ENCODE results near the gene COL25A1. TPM values are rescaled to one million over a fixed set of nuclear protein-coding genes. Genes with fewer than 3 reads are reported as not detected.
"Not testable (repeated sequence)": the region's sequence is repeated elsewhere in the genome, so short reads cannot be mapped to it uniquely, and the experiment has no call there.

COL25A1 gene
- total RNA-seq, 1 donor from 2014 or later: 5.6 TPM

- no peaks in the 10 kb centered on the region for H3K36me3 ChIP-seq
- no peak overlapping the region for H3K4me3 ChIP-seq
- DNase-seq (ENCODE audit: low spot score in 2 of 2): no peak
- intact Hi-C loops (cut with DNase I): no loop called here
- TF ChIP-seq CTCF (IDR thresholded peaks at IDR 0.05): no peak
- H3K4me1 ChIP-seq: no peaks in the 10 kb centered on the region
- H3K9me3 ChIP-seq: no peaks in the 10 kb centered on the region
- H3K27ac ChIP-seq: no peak overlapping the region
- H3K27me3 ChIP-seq: no peaks in the 10 kb centered on the region
Observed at GRCh38 chr4:108877821-108878220, 424.6 kb downstream of the COL25A1 start.

DNA sequence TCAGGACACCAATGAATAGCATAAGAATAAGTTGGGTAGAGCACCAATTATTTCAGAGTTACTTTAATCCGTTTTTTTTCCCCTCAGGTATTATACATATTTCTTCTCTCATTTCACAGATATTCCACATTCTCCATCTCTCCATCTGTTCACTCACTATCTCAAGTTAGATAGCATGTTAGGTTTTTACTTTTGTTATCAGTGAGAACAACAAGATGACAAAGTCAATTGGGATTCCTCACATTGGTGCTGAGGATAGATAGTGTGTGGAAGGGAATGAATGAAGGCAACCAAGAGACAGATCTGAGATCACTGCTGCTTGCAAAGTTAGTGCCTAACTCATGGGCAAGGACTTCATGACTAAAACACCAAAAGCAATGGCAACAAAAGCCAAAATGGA is 427.7 kb downstream of the COL25A1 start:
- Histone ChIP-seq H3K9me3 (no peaks in the 10 kb centered on the region), H3K27me3 (no peaks in the 10 kb centered on the region), H3K36me3 (no peaks in the 10 kb centered on the region), H3K4me3 (no peak overlapping the region), H3K27ac (no peak overlapping the region), H3K4me1 (no peaks in the 10 kb centered on the region)
- DNase-seq (ENCODE audit: low spot score in 2 of 2): no peak
- TF ChIP-seq CTCF (IDR thresholded peaks at IDR 0.05): no peak
- intact Hi-C loops (cut with DNase I): no loop called here

GRCh38 chr4:108869970-108870369 is 432.5 kb downstream of the COL25A1 start:
- H3K9me3 ChIP-seq; H3K36me3 ChIP-seq; H3K27ac ChIP-seq; intact Hi-C loops (cut with DNase I); H3K4me3 ChIP-seq; H3K4me1 ChIP-seq; DNase-seq (ENCODE audit: low spot score in 2 of 2); H3K27me3 ChIP-seq: not testable (repeated sequence)

GRCh38 chr4:108868606-108869227 is 433.7 kb downstream of the COL25A1 start:
- no peaks in the 10 kb centered on the region for H3K4me1 ChIP-seq
- no peak overlapping the region for H3K27ac ChIP-seq
- no peak overlapping the region for H3K4me3 ChIP-seq
- H3K27me3 ChIP-seq: no peaks in the 10 kb centered on the region
- TF ChIP-seq CTCF (IDR thresholded peaks at IDR 0.05): no peak
- no peak for DNase-seq (ENCODE audit: low spot score in 2 of 2)
- intact Hi-C loops (cut with DNase I): no loop called here
- no peaks in the 10 kb centered on the region for H3K9me3 ChIP-seq
- no peaks in the 10 kb centered on the region for H3K36me3 ChIP-seq

- no peaks in the 10 kb centered on the region for H3K4me1 ChIP-seq
- no peak for DNase-seq (ENCODE audit: low spot score in 2 of 2)
- intact Hi-C loops (cut with DNase I): no loop called here
- TF ChIP-seq CTCF (IDR thresholded peaks at IDR 0.05): no peak
- no peak overlapping the region for H3K4me3 ChIP-seq
- no peaks in the 10 kb centered on the region for H3K27me3 ChIP-seq
- H3K27ac ChIP-seq: no peak overlapping the region
- no peaks in the 10 kb centered on the region for H3K9me3 ChIP-seq
- H3K36me3 ChIP-seq: no peaks in the 10 kb centered on the region
Observed at GRCh38 chr4:108867476-108867875, 435.0 kb downstream of the COL25A1 start.

GRCh38 chr4:108861334-108861733 is 441.1 kb downstream of the COL25A1 start:
- no peak for TF ChIP-seq CTCF (IDR thresholded peaks at IDR 0.05)
- intact Hi-C loops (cut with DNase I): no loop called here
- Histone ChIP-seq H3K4me3 (no peak overlapping the region), H3K4me1 (no peaks in the 10 kb centered on the region), H3K36me3 (no peaks in the 10 kb centered on the region), H3K9me3 (no peaks in the 10 kb centered on the region), H3K27me3 (no peaks in the 10 kb centered on the region), H3K27ac (no peak overlapping the region)
- no peak for DNase-seq (ENCODE audit: low spot score in 2 of 2)

Measured in ascending aorta (tissue), 2 donors.